IMR-90 (cell line): ENCODE data around the gene FGGY.

Source experiments
- CEBPB ChIP-seq: IDR thresholded peaks from 2 replicates; pipeline ENCODE4 v1.6.1; 2012; ENCODE audit warnings: low read depth, low read length, improper control_type of control experiment
- CTCF ChIP-seq: conservative IDR thresholded peaks from 2 replicates; pipeline ENCODE4 v1.5.1; 2012; ENCODE audit warnings: mild to moderate bottlenecking, low read depth, low read length, improper control_type of control experiment
- MAFK ChIP-seq: IDR thresholded peaks from 2 replicates; pipeline ENCODE4 v1.6.1; 2012; ENCODE audit warnings: low read depth, low read length, improper control_type of control experiment
- POLR2A ChIP-seq: IDR thresholded peaks from 2 replicates; pipeline ENCODE4 v1.6.1; 2012; ENCODE audit warnings: mild to moderate bottlenecking, low read depth, low read length
- RFX5 ChIP-seq: IDR thresholded peaks from 2 replicates; pipeline ENCODE4 v1.8.0; 2012; ENCODE audit warnings: low read depth, mild to moderate bottlenecking, low read length, moderate library complexity
- TF ChIP-seq, protein P1 (sequence below): fragments of 150-350 bp; IDR thresholded peaks from 2 replicates; pipeline ENCODE4 v1.6.1; 2016; ENCODE audit warnings: low read depth, mild to moderate bottlenecking, low read length, moderate library complexity, borderline replicate concordance

GRCh38 chr1:59457786-59458185 is 160.9 kb downstream of the FGGY start:
- no peak for TF ChIP-seq CTCF
- TF ChIP-seq CEBPB = no peak
- TF ChIP-seq RFX5 = no peak
- TF ChIP-seq, protein P1, sequence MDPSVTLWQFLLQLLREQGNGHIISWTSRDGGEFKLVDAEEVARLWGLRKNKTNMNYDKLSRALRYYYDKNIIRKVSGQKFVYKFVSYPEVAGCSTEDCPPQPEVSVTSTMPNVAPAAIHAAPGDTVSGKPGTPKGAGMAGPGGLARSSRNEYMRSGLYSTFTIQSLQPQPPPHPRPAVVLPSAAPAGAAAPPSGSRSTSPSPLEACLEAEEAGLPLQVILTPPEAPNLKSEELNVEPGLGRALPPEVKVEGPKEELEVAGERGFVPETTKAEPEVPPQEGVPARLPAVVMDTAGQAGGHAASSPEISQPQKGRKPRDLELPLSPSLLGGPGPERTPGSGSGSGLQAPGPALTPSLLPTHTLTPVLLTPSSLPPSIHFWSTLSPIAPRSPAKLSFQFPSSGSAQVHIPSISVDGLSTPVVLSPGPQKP = no peak
- no peak for TF ChIP-seq POLR2A
- TF ChIP-seq MAFK = no peak
